Mononuclear cell (primary cell): ENCODE results near the gene MRPL2. TPM values are rescaled to one million over a fixed set of nuclear protein-coding genes. Genes with fewer than 3 reads are reported as not detected.

Source experiments
- H3K27me3 ChIP-seq: 2 replicates; pipeline ENCODE4 v1.6.0; 2011; ENCODE audit warnings: low read length, control low read depth; ENCODE audit not compliant: insufficient read depth
- H3K4me1 ChIP-seq: 2 replicates; pipeline ENCODE4 v1.5.1; 2011; ENCODE audit warnings: mild to moderate bottlenecking, low read length, control low read depth; ENCODE audit not compliant: insufficient read depth
- H3K4me3 ChIP-seq: 2 replicates; pipeline ENCODE4 v1.5.1; 2011; ENCODE audit warnings: mild to moderate bottlenecking, low read length, moderate library complexity
- H3K9me3 ChIP-seq: 2 replicates; pipeline ENCODE4 v1.5.1; 2011; ENCODE audit warnings: low read depth, mild to moderate bottlenecking, control low read depth, low read length
- total RNA-seq: library from RNA; depleted of rRNA; stranded (reverse); fragments of >200 nt; gene quantifications from one replicate; pipeline ENCODE4 v1.2.3, GENCODE V29; 2012

Gene MRPL2
- 5.7 TPM for total RNA-seq

- Histone ChIP-seq H3K27me3 (no peaks in the 10 kb centered on the region), H3K4me3 (peak within 1 kb of the TSS; percentile 73), H3K9me3 (no peaks in the 10 kb centered on the region), H3K4me1 (peaks cover 20% of the 10 kb centered on the region)
Observed at GRCh38 chr6:43059168-43060033, at the start of gene MRPL2, which contains the start of gene KLC4. MRPL2 (minus strand) TSS chr6:43059434; CDS start chr6:43059381, 53 bp downstream. KLC4 (plus strand) TSS chr6:43059631; CDS start chr6:43061336, 1,705 bp downstream.

GRCh38 chr6:43107344-43108062, 48.3 kb upstream of the MRPL2 start:
- no peaks in the 10 kb centered on the region for H3K27me3 ChIP-seq
- no peaks in the 10 kb centered on the region for H3K4me1 ChIP-seq
- H3K9me3 ChIP-seq, result no peaks in the 10 kb centered on the region
- H3K4me3 ChIP-seq, result no peak overlapping the region

GRCh38 chr6:43105538-43106222, 46.4 kb upstream of the MRPL2 start:
- no peaks in the 10 kb centered on the region for H3K27me3 ChIP-seq
- H3K4me3 ChIP-seq, result no peak overlapping the region
- no peaks in the 10 kb centered on the region for H3K4me1 ChIP-seq
- no peaks in the 10 kb centered on the region for H3K9me3 ChIP-seq

- no peaks in the 10 kb centered on the region for H3K27me3 ChIP-seq
- H3K9me3 ChIP-seq, result no peaks in the 10 kb centered on the region
- H3K4me1 ChIP-seq, result no peaks in the 10 kb centered on the region
- H3K4me3 ChIP-seq, result no peak overlapping the region
Observed at GRCh38 chr6:43103253-43103876, 44.1 kb upstream of the MRPL2 start.

- H3K4me1 ChIP-seq, result no peaks in the 10 kb centered on the region
- H3K4me3 ChIP-seq, result no peak overlapping the region
- H3K27me3 ChIP-seq, result no peaks in the 10 kb centered on the region
- H3K9me3 ChIP-seq, result no peaks in the 10 kb centered on the region
Observed at GRCh38 chr6:43101497-43101896, 42.3 kb upstream of the MRPL2 start.

GRCh38 chr6:43097502-43097901, 38.3 kb upstream of the MRPL2 start:
- Histone ChIP-seq H3K4me1 (no peaks in the 10 kb centered on the region), H3K4me3 (no peak overlapping the region), H3K27me3 (no peaks in the 10 kb centered on the region), H3K9me3 (no peaks in the 10 kb centered on the region)

GRCh38 chr6:43097098-43097489, 37.9 kb upstream of the MRPL2 start:
- Histone ChIP-seq H3K4me1 (no peaks in the 10 kb centered on the region), H3K4me3 (no peak overlapping the region), H3K9me3 (no peaks in the 10 kb centered on the region), H3K27me3 (no peaks in the 10 kb centered on the region)

- H3K9me3 ChIP-seq, result no peaks in the 10 kb centered on the region
- no peak overlapping the region for H3K4me3 ChIP-seq
- no peaks in the 10 kb centered on the region for H3K4me1 ChIP-seq
- no peaks in the 10 kb centered on the region for H3K27me3 ChIP-seq
Observed at GRCh38 chr6:43096451-43097097, 37.3 kb upstream of the MRPL2 start.

GRCh38 chr6:43095939-43096338, 36.7 kb upstream of the MRPL2 start:
- H3K4me1 ChIP-seq, result no peaks in the 10 kb centered on the region
- H3K27me3 ChIP-seq, result no peaks in the 10 kb centered on the region
- H3K9me3 ChIP-seq, result no peaks in the 10 kb centered on the region
- H3K4me3 ChIP-seq, result no peak overlapping the region

GRCh38 chr6:43093436-43094289, 34.4 kb upstream of the MRPL2 start:
- Histone ChIP-seq H3K27me3 (no peaks in the 10 kb centered on the region), H3K9me3 (no peaks in the 10 kb centered on the region), H3K4me3 (no peak overlapping the region)

GRCh38 chr6:43092635-43093034, 33.4 kb upstream of the MRPL2 start:
- Histone ChIP-seq H3K9me3 (no peaks in the 10 kb centered on the region), H3K4me3 (no peak overlapping the region), H3K4me1 (no peaks in the 10 kb centered on the region)

More at GRCh38 chr6:43093436-43094289, 34.4 kb upstream of the MRPL2 start:
- H3K4me1 ChIP-seq, result no peaks in the 10 kb centered on the region

GRCh38 chr6:43091436-43091991, 32.3 kb upstream of the MRPL2 start:
- H3K27me3 ChIP-seq, result no peaks in the 10 kb centered on the region
- H3K4me3 ChIP-seq, result no peak overlapping the region
- H3K9me3 ChIP-seq, result no peaks in the 10 kb centered on the region
- H3K4me1 ChIP-seq, result no peaks in the 10 kb centered on the region

More at GRCh38 chr6:43092635-43093034, 33.4 kb upstream of the MRPL2 start:
- no peaks in the 10 kb centered on the region for H3K27me3 ChIP-seq

GRCh38 chr6:43091020-43091419, 31.8 kb upstream of the MRPL2 start:
- H3K4me1 ChIP-seq, result no peaks in the 10 kb centered on the region
- no peaks in the 10 kb centered on the region for H3K27me3 ChIP-seq
- no peak overlapping the region for H3K4me3 ChIP-seq
- H3K9me3 ChIP-seq, result no peaks in the 10 kb centered on the region
